Effector memory CD4-positive, alpha-beta T cell (primary cell): ENCODE measurements around the gene METTL24.

Experiments used
- DNase-seq, 3 donors: peaks; one replicate each; pipeline ENCODE4 v3.0.0-alpha.2; 2020
- H3K27ac ChIP-seq: 2 replicates; pipeline ENCODE4 v1.7.0; 2013; ENCODE audit warnings: mild to moderate bottlenecking, low read length, moderate library complexity; ENCODE audit not compliant: insufficient read depth, poor library complexity, severe bottlenecking
- H3K27me3 ChIP-seq: replicated peaks from 2 replicates; pipeline ENCODE4 v1.7.0; 2013; ENCODE audit warnings: mild to moderate bottlenecking, low read length; ENCODE audit not compliant: insufficient read depth, control insufficient read depth, poor library complexity, severe bottlenecking
- H3K36me3 ChIP-seq: 2 replicates; pipeline ENCODE4 v1.7.0; 2013; ENCODE audit warnings: mild to moderate bottlenecking, low read length, moderate library complexity; ENCODE audit not compliant: control insufficient read depth, insufficient read depth
- H3K4me1 ChIP-seq: 2 replicates; pipeline ENCODE4 v1.7.0; 2013; ENCODE audit warnings: low read length, mild to moderate bottlenecking; ENCODE audit not compliant: control insufficient read depth, insufficient read depth, poor library complexity, severe bottlenecking
- H3K4me3 ChIP-seq: 2 replicates; pipeline ENCODE4 v1.7.0; 2013; ENCODE audit warnings: low read length, low read depth, mild to moderate bottlenecking; ENCODE audit not compliant: insufficient read depth, poor library complexity, severe bottlenecking
- H3K9me3 ChIP-seq: 2 replicates; pipeline ENCODE4 v1.7.0; 2013; ENCODE audit warnings: mild to moderate bottlenecking, low read length, moderate library complexity; ENCODE audit not compliant: control insufficient read depth

The METTL24 gene

DNA sequence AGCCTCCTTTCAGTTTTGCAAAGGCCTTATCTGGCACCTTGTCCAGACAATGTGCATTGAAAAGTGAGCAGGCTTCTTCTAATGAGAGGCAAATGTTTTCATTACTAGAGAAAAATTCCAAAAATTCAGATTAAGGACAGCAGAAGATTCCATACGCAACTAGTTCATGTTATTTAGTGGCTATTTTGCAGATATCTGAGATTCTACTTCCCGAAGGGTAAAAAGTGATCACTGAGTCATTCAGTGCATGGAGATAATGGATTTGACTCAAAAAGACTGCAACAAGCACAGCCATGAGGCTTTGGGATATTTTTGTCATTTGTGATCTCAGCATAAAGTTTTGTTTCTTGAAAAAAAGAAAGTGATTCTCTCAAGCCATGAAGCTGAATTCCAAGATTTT, 29.9 kb downstream of the METTL24 start:
- Histone ChIP-seq H3K27me3 (no peaks in the 10 kb centered on the region), H3K4me3 (no peak overlapping the region), H3K36me3 (no peaks in the 10 kb centered on the region), H3K4me1 (no peaks in the 10 kb centered on the region), H3K27ac (no peak overlapping the region), H3K9me3 (no peaks in the 10 kb centered on the region)
- DNase-seq, result no peak

DNA sequence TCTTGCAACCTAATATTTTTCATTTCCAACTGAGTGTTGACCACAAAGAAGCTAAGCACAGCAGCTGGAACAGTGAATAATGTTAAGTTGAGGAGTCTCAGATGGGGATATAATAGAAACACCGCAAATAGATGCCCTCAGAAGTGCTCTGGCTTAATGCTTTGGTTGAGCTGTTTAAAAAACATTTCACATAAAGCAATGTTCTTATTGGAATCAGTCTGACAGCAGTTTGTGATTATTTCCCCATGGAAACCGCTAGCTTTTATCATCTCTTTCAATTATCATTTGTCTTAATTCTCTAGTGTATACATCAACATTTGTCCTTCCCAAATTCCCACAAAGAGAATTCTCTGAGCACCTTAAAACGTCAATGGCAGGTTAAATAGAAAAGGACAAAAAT, 30.8 kb downstream of the METTL24 start:
- H3K9me3 ChIP-seq, result no peaks in the 10 kb centered on the region
- no peak for DNase-seq
- H3K4me3 ChIP-seq, result no peak overlapping the region
- no peaks in the 10 kb centered on the region for H3K27me3 ChIP-seq
- no peak overlapping the region for H3K27ac ChIP-seq
- no peaks in the 10 kb centered on the region for H3K36me3 ChIP-seq
- no peaks in the 10 kb centered on the region for H3K4me1 ChIP-seq

DNA sequence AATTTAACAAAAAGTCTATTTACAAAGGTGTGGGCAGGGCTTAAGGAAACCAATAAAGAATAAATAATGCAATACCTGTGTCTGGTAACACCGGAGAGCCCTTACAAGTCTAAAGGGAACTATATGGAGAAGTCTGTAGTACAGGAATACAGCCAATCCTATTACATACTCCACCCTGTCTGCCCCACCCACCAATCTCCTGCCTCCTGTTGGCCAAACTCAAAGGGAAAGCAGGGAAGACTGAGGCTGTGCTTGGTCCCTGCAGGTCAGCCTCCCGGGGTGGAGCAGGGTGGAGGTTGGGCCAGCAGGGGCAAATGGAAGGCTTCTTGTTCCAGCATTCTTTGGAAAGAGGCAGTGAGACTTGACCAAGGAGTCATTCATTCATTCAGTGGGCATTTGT, 31.5 kb downstream of the METTL24 start:
- Histone ChIP-seq H3K4me3 (no peak overlapping the region), H3K4me1 (no peaks in the 10 kb centered on the region), H3K27ac (no peak overlapping the region), H3K9me3 (no peaks in the 10 kb centered on the region), H3K36me3 (no peaks in the 10 kb centered on the region), H3K27me3 (no peaks in the 10 kb centered on the region)
- no peak for DNase-seq

DNA sequence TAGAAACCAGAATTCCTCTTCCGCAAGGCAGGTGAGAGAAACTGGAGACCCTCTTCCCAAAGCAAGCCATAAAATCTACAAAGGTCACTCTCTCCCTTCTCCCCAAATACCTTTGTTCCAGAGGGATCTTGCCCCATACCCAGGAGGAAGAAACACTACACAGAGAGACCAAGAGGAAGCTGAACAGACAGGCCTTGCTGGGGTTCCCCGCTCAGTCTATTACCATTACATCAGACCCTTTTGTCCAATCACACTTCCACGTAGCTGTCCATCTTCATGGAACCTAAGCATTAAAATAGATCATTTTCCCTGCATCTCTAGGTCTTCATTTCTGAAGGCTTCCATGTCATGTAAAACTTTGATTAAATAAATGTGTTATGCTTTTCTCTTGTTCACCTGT, 32.1 kb downstream of the METTL24 start:
- no peak overlapping the region for H3K4me3 ChIP-seq
- no peaks in the 10 kb centered on the region for H3K36me3 ChIP-seq
- H3K4me1 ChIP-seq, result no peaks in the 10 kb centered on the region
- H3K27me3 ChIP-seq, result no peaks in the 10 kb centered on the region
- no peak for DNase-seq
- H3K27ac ChIP-seq, result no peak overlapping the region
- no peaks in the 10 kb centered on the region for H3K9me3 ChIP-seq

DNA sequence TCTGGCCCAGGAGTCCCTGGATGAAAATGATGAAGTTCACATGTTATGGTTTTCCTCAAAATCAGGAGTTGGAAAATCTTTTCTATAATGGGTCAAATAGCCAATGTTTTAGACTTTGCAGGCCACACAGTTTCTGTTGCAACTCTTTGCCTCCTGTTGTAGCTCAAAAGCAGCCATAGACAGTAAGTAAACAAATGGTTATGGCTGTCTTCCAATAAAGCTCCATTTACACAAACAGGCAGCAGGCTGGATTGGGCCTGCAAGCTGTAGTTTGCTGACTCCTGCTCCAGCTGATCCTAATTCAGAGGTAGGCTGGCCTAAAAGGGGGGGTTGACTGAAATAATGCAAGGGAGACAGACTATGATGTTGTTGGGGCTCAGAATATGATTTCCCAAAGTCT, 33.0 kb downstream of the METTL24 start:
- DNase-seq, result no peak
- Histone ChIP-seq H3K27me3 (no peaks in the 10 kb centered on the region), H3K9me3 (no peaks in the 10 kb centered on the region), H3K4me3 (no peak overlapping the region), H3K27ac (no peak overlapping the region), H3K4me1 (no peaks in the 10 kb centered on the region), H3K36me3 (no peaks in the 10 kb centered on the region)

DNA sequence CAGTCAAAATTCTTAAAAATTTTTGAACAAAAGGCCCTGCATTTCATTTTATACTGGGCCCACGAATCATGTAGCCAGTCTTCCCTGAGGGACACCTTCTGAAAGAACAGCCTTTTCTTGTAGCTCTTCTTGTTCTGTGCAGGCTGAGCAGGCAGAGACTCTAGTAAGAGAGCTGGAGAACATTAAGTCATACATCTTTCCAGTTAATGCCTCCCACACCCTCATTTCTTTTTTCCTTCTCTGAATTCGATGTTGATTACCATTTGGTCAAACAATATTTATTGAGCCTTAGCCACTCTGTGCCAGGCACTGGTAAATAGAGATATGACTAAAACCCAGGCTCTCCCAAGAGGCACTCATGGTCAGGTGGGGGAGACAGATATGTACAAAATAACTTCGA, 33.6 kb downstream of the METTL24 start:
- no peaks in the 10 kb centered on the region for H3K36me3 ChIP-seq
- no peak overlapping the region for H3K27ac ChIP-seq
- H3K27me3 ChIP-seq, result no peaks in the 10 kb centered on the region
- no peaks in the 10 kb centered on the region for H3K4me1 ChIP-seq
- H3K4me3 ChIP-seq, result no peak overlapping the region
- no peak for DNase-seq
- no peaks in the 10 kb centered on the region for H3K9me3 ChIP-seq

DNA sequence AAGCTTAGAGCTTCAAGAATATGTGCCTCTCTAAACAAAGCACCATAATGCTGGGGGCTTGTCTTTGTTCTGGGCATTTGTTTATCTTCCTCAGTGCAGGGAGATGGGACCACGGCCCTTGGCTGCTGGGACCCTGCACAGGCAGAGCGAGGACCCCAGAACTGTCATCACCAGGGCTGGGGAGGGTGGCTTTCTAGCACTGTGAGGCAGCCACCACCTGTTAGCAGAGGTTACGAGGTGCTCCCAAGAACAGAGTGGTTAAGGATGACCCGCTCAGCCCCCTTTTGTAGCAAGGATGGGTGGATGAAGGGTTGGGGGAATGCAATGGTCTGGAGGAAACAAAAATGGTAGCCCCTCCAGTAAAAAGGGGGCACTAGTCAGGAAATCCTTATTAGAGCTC, 34.9 kb downstream of the METTL24 start:
- Histone ChIP-seq H3K4me1 (no peaks in the 10 kb centered on the region), H3K36me3 (no peaks in the 10 kb centered on the region), H3K27ac (no peak overlapping the region), H3K9me3 (no peaks in the 10 kb centered on the region), H3K27me3 (no peaks in the 10 kb centered on the region), H3K4me3 (no peak overlapping the region)
- no peak for DNase-seq

DNA sequence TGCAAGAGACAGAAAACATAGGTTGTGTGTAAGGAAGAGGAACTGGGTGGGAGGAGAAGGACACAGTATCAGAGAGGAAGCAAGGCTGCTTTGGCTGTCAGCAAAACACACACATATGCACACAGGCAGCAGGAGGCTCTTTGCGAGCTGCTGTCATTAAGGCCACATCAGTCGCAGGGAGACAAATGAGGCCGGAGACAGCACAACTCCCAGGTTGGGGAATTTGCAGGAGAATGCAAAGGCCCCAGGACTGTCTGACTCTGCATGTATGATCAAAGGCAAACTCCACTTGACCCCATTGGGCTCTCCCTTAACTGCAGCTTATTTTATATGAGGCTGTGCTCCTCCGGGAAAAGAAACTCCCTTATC, 35.3 kb downstream of the METTL24 start:
- no peaks in the 10 kb centered on the region for H3K27me3 ChIP-seq
- no peaks in the 10 kb centered on the region for H3K36me3 ChIP-seq
- H3K9me3 ChIP-seq, result no peaks in the 10 kb centered on the region
- no peak overlapping the region for H3K4me3 ChIP-seq
- no peaks in the 10 kb centered on the region for H3K4me1 ChIP-seq
- no peak for DNase-seq
- H3K27ac ChIP-seq, result no peak overlapping the region

DNA sequence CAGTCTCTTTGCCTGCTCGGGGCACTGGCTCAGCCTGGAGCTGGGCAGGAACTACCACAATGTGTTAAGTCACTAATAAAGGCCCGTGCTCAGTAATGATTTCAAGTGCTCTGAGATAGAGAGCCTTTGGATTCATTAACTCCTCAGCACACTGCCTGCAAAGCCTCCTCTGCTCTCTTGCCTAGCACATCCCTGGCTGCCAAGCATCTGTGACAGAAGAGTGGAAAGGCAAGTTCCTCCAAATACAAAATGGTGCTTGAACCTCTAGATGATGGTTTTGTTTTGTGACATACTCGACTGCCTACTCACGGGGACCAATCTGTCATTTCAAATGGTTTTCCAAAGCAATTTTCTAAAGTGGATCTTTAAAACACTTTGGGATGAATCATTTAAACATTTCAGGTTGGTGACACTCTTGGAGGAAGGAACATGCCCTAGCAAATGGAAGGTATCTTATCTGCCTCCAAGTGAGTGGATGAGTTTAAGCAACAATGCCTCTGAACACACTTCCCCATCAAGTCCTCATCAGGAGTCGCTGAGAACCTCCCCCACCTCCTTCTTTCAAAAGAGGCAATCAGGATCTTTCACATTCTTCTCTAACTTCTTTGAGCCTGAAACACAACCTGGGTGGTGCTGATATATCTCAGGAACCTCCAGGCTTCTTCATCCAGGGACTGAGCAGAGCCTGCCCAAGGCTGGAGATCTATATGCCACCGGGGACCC, 35.8 kb downstream of the METTL24 start:
- DNase-seq, result no peak
- Histone ChIP-seq H3K36me3 (no peaks in the 10 kb centered on the region), H3K27me3 (no peaks in the 10 kb centered on the region), H3K4me3 (no peak overlapping the region), H3K4me1 (no peaks in the 10 kb centered on the region), H3K27ac (no peak overlapping the region), H3K9me3 (no peaks in the 10 kb centered on the region)

DNA sequence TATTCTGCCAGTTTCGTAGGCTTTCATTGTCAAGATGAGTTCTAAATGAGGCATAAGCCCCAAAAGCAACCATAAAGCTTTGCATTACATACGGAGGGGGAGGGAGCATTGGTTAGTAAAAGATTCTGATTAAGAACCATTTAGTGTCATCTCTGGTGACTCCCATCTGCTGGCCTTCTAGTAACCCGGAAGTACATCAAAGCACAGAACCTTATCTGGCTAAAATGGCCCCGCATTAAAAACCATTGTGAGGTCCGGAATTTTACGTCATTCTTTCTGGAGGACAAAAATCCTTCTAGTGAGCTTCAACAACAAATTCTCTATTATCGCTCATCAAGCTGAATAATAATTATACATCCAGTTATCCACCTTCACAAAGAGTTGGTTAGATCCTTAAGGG, 37.8 kb downstream of the METTL24 start:
- Histone ChIP-seq H3K36me3 (no peaks in the 10 kb centered on the region), H3K4me3 (no peak overlapping the region), H3K27ac (no peak overlapping the region), H3K27me3 (no peaks in the 10 kb centered on the region), H3K4me1 (no peaks in the 10 kb centered on the region), H3K9me3 (no peaks in the 10 kb centered on the region)
- DNase-seq, result no peak
